ENCODE data around the gene PLA2G2D.

Gene PLA2G2D

GRCh38 chr1:20112279-20113000 is 6.9 kb downstream of the PLA2G2D start:
- DNase-seq: peak; percentile 79

- no peak for DNase-seq
Observed at GRCh38 chr1:20111452-20111851, 7.9 kb downstream of the PLA2G2D start.

GRCh38 chr1:20110679-20111078 is 8.7 kb downstream of the PLA2G2D start:
- DNase-seq: no peak

- peak; percentile 36 for DNase-seq
Observed at GRCh38 chr1:20109223-20109856, 10.0 kb downstream of the PLA2G2D start.

GRCh38 chr1:20108366-20109123 is 10.8 kb downstream of the PLA2G2D start:
- DNase-seq: peak; percentile 42

GRCh38 chr1:20107796-20108195 is 11.5 kb downstream of the PLA2G2D start:
- DNase-seq: no peak

- DNase-seq: no peak
Observed at GRCh38 chr1:20107351-20107750, 12.0 kb downstream of the PLA2G2D start.

GRCh38 chr1:20105856-20106255 is 13.5 kb downstream of the PLA2G2D start:
- DNase-seq: no peak

GRCh38 chr1:20102875-20103274 is 16.5 kb downstream of the PLA2G2D start:
- no peak for DNase-seq

- peak; percentile 71 for DNase-seq
Observed at GRCh38 chr1:20100632-20101355, 18.5 kb downstream of the PLA2G2D start.

- no peak for DNase-seq
Observed at GRCh38 chr1:20099533-20099932, 19.8 kb downstream of the PLA2G2D start.

GRCh38 chr1:20096840-20097447 is 22.4 kb downstream of the PLA2G2D start:
- DNase-seq: no peak

- no peak for DNase-seq
Observed at GRCh38 chr1:20095564-20096434, 23.5 kb downstream of the PLA2G2D start.

GRCh38 chr1:20093940-20094391 is 25.4 kb downstream of the PLA2G2D start:
- DNase-seq: no peak

GRCh38 chr1:20093303-20093702 is 26.0 kb downstream of the PLA2G2D start:
- no peak for DNase-seq

- no peak for DNase-seq
Observed at GRCh38 chr1:20090641-20091040, 28.7 kb downstream of the PLA2G2D start.

- DNase-seq: no peak
Observed at GRCh38 chr1:20090119-20090518, 29.2 kb downstream of the PLA2G2D start.

- peak; percentile 23 for DNase-seq
Observed at GRCh38 chr1:20089328-20090077, 29.8 kb downstream of the PLA2G2D start.

GRCh38 chr1:20087668-20088067 is 31.7 kb downstream of the PLA2G2D start:
- DNase-seq: peak; percentile 37

- DNase-seq: no peak
Observed at GRCh38 chr1:20086800-20087199, 32.5 kb downstream of the PLA2G2D start.

Data from RPMI8226 (cell line).